Stimulated activated CD8-positive, alpha-beta memory T cell treated with anti-CD3 and anti-CD28 coated beads, Interleukin-4, amount 100 ng/mL, for 4 hours (primary cell): Measurements from ENCODE around the gene MECP2.

Experiments
- DNase-seq, 2 donors: peaks; one replicate each; pipeline ENCODE4 v3.0.0-alpha.2; 2020; ENCODE audit warnings: low read depth in 2 of 2, low spot score in 1 of 2

The MECP2 gene

GRCh38 chrX:154116426-154117211 lies 19.1 kb upstream of the MECP2 start:
- DNase-seq: no peak

DNA sequence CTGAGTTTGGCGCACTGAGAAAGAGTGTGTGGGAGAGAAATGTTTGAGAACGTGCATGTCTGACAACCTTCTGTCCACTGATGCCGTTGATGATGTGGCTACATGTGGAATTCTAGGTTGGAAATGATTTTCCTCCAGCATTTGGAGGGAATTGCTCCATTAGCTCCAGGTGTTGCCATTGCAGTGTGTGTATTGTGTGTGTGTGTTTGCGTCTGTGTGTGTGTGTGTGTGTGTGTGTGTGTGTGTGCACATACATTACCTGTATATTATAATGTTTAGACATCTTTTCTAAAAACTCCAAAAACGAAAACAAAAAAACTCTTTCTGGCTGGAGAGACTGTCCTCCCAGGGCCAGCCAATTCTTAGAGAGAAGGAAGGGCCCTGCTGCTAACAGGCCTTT lies 18.2 kb upstream of the MECP2 start:
- no peak for DNase-seq

- no peak for DNase-seq
Measured at GRCh38 chrX:154115071-154115470, 17.6 kb upstream of the MECP2 start.

DNA sequence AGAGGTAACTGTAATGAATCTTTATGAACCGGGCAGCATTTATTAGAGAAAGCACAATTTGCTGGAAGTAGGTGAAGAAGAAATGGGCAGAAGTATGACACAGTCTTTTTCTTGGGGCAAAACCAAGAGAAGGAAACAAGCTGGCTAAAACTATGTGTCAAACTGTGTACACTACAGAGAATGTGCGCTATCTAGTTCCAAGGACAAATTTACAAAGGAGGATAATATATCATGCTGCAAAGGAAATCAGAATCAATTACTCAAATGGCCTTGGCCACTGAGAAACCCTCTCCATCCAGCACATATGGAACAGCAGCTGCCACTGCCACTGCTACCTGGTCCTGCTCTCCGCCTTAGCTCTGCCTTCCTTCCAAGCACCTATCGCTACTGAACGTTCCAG lies 17.1 kb upstream of the MECP2 start:
- no peak for DNase-seq

DNA sequence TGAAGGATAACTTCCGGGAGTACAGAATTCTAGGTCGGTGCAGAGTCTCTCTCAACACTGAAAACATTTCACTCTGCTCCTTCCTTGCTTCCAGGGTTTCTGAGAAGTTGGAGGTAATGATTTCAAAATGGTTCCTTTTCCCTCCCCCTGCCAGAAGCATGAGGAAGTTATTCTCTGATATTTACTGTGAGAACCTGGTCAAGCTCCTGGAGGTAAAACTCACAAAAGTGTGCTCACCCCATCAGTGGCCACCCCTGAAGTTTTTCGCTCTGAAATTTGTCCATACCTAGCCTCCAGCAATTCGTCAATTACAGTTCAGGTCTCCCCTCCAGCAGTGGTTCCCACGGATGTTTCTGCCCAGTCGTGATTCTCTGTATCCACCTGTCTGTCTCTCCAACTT lies 16.2 kb upstream of the MECP2 start:
- DNase-seq: no peak

DNA sequence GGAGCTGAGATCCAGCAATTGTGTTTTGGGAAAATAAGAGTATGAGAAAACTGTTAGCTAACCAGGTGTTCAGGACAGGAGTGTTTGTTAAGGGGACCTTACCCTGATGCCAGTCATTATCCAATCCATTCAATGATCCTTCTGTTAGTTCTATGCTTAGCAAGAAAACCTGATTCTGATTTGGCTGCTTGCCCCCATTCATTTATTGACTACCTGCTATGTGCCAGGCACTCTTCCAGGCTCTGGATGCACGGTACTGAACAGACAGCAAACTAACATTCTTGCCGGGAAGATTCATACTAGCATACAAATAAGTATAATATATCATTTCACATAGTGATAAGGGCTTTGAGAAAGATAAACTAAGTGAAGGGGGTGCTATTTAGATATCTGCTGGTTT lies 1.0 kb upstream of the MECP2 start:
- no peak for DNase-seq

DNA sequence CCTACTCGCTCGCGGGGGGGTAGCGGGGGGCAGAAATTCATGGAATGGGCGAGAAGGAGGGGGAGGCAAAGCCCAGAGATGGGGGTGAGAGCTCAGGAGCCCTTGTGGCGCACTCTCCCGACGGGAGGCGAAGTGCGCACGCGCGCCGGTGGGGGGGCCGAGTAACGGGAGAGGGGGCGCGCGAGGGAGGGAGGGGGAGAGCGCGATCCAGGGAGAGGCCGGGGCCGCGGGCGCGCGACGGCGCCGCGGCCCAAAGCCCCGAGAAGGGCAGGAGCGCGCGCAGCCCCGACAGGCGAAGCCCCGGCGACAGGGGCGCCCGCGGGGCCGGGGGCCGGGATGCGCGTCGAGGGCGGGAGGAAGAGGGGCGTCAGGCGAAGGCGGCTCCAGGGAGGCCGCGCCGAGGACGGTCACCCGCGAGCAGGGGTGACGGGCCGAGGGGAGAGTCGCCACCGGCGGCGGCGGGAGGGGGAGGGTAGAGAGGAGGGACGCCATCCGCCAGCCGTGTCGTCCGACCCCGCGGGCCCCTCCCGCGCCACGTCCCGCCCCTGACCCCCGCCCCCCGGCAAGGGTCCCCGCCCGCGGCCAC lies 421 bp downstream of the MECP2 start:
- DNase-seq: peak; percentile 35 to 51

DNA sequence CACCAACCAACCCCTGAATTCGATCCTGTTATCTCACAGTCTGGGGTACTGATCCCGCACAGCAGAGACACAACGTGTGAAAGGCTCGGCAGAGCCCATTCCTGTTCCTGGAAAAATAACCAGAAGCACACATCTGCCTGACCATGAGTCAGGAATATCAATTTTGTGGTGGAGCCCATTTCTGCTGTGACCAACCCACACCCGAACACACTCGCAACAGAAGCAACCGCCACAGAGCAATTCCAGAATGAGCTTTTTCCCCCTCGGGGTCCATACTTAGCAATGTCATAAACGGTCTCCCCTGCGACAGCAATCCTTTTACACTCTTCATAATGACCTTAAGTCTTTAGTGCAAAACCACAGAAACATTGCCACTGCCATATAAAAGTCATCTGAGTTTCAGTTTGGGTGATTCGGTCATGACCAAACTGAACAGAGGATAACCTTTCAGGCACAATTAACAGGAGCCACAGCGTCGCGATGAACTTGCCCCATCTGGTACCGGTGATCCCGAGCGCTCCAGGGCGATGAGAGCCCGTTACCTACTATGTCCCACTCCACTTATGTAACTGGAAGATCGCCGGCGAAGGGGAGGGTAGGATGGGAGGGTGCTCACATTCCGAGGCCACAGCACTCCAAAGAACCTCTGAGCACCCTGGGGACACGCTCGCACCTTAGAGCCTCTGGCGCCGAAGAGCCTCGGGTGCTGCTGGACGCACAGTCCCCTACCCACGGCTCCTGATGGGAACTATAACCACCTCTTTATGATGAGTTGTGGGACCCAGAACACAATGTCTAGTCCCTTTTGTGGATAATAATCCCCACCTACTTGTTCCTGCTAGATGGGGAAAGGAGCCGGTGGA lies 1.1 kb downstream of the MECP2 start:
- no peak for DNase-seq

GRCh38 chrX:154094833-154095232 lies 2.7 kb downstream of the MECP2 start:
- DNase-seq: no peak

- DNase-seq: no peak
Measured at GRCh38 chrX:154093965-154094364, 3.6 kb downstream of the MECP2 start.

DNA sequence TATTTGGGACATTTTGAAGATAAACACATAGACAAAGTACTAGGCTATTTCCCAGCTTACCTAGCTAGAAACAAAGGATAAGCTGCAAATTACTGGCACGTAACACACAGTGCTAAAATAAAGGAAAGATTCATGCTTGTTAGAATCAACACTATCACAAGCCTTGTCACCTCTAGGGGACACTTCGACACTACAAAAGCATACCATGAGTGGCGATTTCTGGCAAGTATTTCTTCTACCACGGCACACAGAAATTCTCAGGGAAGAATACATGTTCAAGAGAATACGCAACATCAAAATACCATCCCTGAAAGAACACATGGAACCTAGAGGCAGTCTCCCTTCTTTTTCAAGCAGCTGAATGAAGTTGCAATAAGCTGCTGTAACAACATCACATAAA lies 5.1 kb downstream of the MECP2 start:
- DNase-seq: no peak

GRCh38 chrX:154091678-154092077 lies 5.8 kb downstream of the MECP2 start:
- no peak for DNase-seq

DNA sequence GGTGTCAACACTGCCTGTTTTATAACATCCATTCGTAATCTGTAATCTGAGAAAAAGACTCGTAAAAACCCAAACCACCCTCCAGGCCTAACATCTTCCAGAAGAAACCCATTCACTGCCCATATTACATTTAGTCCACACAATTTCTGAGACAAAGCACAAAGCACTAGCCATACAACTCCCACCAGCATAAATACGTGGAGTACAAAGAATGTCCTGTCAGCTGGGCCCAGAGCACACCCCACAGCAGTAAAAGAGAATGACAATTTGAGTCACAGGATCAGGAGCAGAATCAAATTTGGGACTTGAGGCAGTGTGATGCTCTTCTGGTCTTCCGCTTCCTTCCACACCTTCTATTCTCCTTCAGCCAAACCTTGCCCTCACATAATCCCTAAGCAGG lies 6.8 kb downstream of the MECP2 start:
- no peak for DNase-seq

GRCh38 chrX:154084449-154085300 lies 12.8 kb downstream of the MECP2 start:
- DNase-seq: no peak

DNA sequence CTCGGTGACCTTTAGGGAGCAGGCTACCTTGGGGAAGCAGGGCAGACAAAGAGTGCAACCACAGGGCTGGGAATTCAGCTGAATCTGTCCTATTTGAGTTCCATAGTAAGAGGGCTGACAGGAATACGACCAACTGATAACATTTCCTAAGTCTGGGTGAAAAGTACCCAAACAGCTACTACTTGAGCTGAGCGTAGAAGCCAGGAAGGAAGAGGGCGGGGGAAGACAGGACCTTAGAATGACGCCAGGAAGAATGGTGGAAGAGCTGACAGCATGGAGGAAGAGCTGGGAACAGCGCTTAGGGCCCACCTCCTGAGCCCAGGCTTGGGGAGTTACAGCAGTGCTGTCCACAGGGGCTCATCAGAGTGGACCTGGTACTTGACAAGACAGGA lies 14.4 kb downstream of the MECP2 start:
- no peak for DNase-seq

DNA sequence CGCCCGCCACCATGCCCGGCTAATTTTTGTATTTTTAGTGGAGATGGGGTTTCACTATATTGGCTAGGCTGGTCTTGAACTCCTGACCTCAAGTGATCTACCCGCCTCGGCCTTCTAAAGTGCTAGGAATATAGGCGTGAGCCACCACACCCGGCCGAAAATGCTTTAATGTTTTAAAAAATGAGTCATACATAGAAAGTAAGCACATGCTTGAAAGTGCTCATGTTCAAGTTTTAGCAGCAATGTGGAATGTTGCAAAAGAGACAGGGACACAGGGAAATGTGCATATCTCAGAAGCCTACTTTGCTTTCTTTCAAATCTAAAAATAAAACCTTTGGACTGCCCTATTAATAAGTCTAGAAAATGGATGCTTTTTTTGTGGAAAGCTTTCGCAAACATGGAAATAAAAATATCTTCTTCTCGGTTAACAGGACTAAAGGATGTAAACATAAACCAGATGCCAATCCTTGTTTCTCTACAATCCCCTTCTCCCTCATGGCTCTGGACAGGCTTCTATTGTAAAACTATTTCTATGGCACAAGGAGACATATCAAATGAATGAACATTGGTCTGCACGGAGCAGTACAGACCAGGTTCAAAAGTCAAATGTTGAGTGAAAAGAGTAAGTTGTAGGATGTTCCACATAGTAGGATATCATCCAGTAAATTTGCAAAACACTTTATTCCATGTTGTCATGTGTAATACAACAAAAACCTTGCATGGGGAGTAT lies 15.0 kb downstream of the MECP2 start:
- no peak for DNase-seq

- DNase-seq: no peak
Measured at GRCh38 chrX:154077101-154077500, 20.4 kb downstream of the MECP2 start.

GRCh38 chrX:154074199-154074598 lies 23.3 kb downstream of the MECP2 start:
- DNase-seq: no peak

DNA sequence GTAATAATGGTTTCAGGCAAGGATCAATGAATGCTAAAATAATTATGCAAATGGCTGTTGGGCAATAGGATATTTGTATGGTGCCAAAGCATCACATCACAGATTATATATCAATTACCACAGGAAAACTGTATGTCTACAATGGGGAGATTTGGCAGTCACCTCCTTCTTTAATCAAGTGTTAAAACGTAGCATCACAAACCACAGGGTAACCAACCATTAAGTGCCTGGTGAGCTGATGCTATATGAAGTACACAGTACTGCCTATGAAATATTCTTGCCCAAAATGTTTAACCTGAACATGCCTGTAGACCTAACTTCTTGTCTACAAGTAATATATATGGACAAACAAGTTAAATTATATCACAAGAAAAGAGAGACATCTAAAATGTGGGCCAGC lies 25.3 kb downstream of the MECP2 start:
- no peak for DNase-seq

DNA sequence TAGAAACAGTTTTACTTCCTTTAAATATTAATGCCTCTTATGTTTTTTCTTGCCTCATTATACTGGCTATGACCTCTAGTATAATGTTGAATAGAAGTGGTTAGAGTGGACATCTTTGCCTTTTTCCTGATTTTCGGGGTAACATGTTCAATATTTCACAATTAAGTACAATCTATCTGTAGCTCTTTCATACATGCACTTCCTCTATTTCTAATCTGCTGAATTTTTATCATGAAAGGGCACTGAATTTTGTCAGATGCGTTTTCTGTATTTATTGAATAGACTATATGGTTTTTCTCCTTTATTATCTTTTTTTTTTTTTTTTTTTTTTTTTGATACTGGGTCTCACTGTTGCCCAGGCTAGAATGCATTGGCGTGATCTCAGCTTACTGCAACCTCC lies 29.0 kb downstream of the MECP2 start:
- DNase-seq: no peak
